AG04450 (cell line): ENCODE results near the gene DLX4. TPM values are rescaled to one million over a fixed set of nuclear protein-coding genes. Genes with fewer than 3 reads are reported as not detected.

ENCODE experiments used
- CTCF ChIA-PET: fragments of 300-600, 350-600 bp; formaldehyde crosslinking; extraction: SDS; loops from one replicate; lab custom pipeline; 2022; ENCODE audit warnings: antibody characterized with exemption, inconsistent platforms; lab: Charles Lee
- POLR2A ChIA-PET: fragments of 350-600 bp; formaldehyde crosslinking; extraction: SDS; loops from one replicate; lab custom pipeline; 2021; ENCODE audit warnings: antibody characterized with exemption, inconsistent platforms; lab: Yijun Ruan, JAX
- DNase-seq: peaks from one replicate; pipeline ENCODE4 v3.0.0-alpha.2; 2011; ENCODE audit warnings: low read depth, low spot score
- H3K27ac ChIP-seq: one replicate; pipeline ENCODE4 v1.5.1; 2012; ENCODE audit warnings: low read depth, low read length, control low read depth
- H3K27me3 ChIP-seq: one replicate; pipeline ENCODE4 v1.6.0; 2012; ENCODE audit warnings: low read length; ENCODE audit not compliant: control insufficient read depth, insufficient read depth
- H3K4me3 ChIP-seq: 2 replicates; pipeline ENCODE4 v1.5.1; 2011; ENCODE audit warnings: mild to moderate bottlenecking, low read depth, low read length, control low read depth
- H3K9me3 ChIP-seq: 2 replicates; pipeline ENCODE4 v1.5.1; 2012; ENCODE audit warnings: low read length; ENCODE audit not compliant: control insufficient read depth, insufficient read depth
- polyA minus RNA-seq: library from RNA; depleted of rRNA, polyadenylated mRNA; stranded (reverse); fragments of >200 nt; gene quantifications from 2 replicates; pipeline ENCODE4 v1.2.3, GENCODE V29; 2011; rRNA and poly(A)+ RNA removed
- polyA plus RNA-seq: library from polyadenylated mRNA; depleted of rRNA; stranded (reverse); fragments of >200 nt; gene quantifications from 2 replicates; pipeline ENCODE4 v1.2.3, GENCODE V29; 2011; rRNA removed
- TF ChIP-seq, protein P1 (sequence below): IDR thresholded peaks from 2 replicates; pipeline ENCODE4 v1.5.1; 2011; ENCODE audit warnings: low read depth, low read length, control low read depth, inconsistent platforms

Gene DLX4
- polyA plus RNA-seq, result 0.15 TPM in 1 of 2 replicates, not detected in the other
- not detected in 2 replicates for polyA minus RNA-seq

GRCh38 chr17:49969134-49969759, at the start of gene DLX4:
Gene DLX4, plus strand, starts transcription at chr17:49969190. Its CDS starts 279 bp downstream, at chr17:49969469.
- peaks cover 99% of the 10 kb centered on the region for H3K27me3 ChIP-seq
- ChIA-PET POLR2A (no interaction called here), CTCF (no interaction called here)
- no peak for DNase-seq
- peaks cover 9% of the 10 kb centered on the region; the same call in 1 of the 2 replicates for H3K9me3 ChIP-seq
- TF ChIP-seq, protein P1, sequence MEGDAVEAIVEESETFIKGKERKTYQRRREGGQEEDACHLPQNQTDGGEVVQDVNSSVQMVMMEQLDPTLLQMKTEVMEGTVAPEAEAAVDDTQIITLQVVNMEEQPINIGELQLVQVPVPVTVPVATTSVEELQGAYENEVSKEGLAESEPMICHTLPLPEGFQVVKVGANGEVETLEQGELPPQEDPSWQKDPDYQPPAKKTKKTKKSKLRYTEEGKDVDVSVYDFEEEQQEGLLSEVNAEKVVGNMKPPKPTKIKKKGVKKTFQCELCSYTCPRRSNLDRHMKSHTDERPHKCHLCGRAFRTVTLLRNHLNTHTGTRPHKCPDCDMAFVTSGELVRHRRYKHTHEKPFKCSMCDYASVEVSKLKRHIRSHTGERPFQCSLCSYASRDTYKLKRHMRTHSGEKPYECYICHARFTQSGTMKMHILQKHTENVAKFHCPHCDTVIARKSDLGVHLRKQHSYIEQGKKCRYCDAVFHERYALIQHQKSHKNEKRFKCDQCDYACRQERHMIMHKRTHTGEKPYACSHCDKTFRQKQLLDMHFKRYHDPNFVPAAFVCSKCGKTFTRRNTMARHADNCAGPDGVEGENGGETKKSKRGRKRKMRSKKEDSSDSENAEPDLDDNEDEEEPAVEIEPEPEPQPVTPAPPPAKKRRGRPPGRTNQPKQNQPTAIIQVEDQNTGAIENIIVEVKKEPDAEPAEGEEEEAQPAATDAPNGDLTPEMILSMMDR, result no peak
- no peak within 1 kb of the TSS for H3K27ac ChIP-seq
- peak within 1 kb of the TSS; percentile 44 for H3K4me3 ChIP-seq

GRCh38 chr17:49920030-49920769, 48.8 kb upstream of the DLX4 start:
- Histone ChIP-seq H3K27me3 (peaks cover 61% of the 10 kb centered on the region), H3K27ac (no peak overlapping the region), H3K9me3 (no peaks in the 10 kb centered on the region), H3K4me3 (no peak overlapping the region)
- TF ChIP-seq, protein P1, result no peak
- ChIA-PET CTCF (no interaction called here), POLR2A (no interaction called here)
- no peak for DNase-seq

DNA sequence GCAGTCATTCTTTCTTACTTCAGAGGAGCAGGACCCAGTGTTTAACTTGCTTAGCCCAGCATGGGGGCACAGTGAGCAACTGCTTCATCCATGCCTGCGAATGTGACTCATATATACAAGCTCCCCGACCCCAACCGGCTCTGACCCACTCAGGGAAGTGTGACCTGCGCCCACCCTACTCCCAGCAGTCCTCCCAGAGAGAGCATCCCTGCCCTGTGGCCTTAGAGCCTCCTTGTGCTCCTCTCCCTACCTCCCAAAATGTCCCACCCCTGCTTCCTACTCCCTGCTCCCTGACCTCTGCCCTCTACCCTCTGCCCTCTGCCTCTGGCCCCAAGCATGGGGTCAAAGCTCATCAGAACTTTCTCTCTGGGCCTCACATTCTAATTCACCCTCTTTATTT, 46.9 kb upstream of the DLX4 start:
- DNase-seq, result no peak
- ChIA-PET CTCF (no interaction called here), POLR2A (no interaction called here)
- Histone ChIP-seq H3K9me3 (no peaks in the 10 kb centered on the region), H3K4me3 (no peak overlapping the region), H3K27ac (no peak overlapping the region), H3K27me3 (peaks cover 55% of the 10 kb centered on the region)
- TF ChIP-seq, protein P1, result no peak

DNA sequence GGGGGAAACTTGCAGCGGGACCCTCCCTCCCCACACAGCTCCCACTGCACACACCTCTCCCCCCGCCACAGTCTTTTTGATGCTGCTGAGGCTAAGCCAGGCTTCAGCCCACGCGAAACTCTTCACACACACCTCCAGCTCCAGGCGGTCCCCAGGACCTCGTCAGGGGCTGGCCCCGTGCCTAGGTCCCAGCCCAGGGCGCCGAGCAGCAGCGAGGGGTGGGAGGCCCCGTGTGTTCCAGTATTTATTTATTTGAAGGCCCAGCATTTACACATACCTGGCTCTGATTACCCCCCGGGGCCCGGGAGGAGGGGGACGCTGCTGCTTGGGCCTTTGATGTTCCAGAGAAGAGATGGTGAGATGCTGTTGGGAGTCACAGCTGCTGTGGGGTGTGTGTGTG, 44.9 kb upstream of the DLX4 start:
- peaks cover 61% of the 10 kb centered on the region for H3K27me3 ChIP-seq
- ChIA-PET POLR2A (no interaction called here), CTCF (no interaction called here)
- H3K4me3 ChIP-seq, result no peak overlapping the region
- no peak overlapping the region for H3K27ac ChIP-seq
- TF ChIP-seq, protein P1, result no peak
- no peaks in the 10 kb centered on the region for H3K9me3 ChIP-seq
- DNase-seq, result no peak

DNA sequence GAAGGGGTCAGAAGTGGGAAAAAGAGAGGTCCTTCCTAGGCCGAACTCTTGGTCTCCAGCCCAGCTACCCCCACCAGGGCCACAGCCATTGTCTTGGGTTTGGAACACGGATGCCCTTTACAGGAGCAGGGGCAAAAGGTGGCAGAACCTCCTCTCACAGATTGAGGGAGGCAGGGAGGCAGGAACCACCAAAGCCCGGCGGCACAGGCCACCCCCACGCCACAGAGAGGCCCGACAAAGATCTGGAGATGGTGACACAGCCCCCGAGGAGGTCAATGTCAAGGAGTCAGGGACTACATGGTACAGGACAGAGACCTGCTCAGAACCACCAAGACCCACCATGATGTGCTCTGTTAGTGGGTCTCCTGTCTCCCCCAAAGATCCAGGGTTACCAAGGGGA, 44.4 kb upstream of the DLX4 start:
- no peak overlapping the region for H3K27ac ChIP-seq
- H3K9me3 ChIP-seq, result no peaks in the 10 kb centered on the region
- peaks cover 66% of the 10 kb centered on the region for H3K27me3 ChIP-seq
- TF ChIP-seq, protein P1, result no peak
- ChIA-PET POLR2A (no interaction called here), CTCF (no interaction called here)
- no peak for DNase-seq
- no peak overlapping the region for H3K4me3 ChIP-seq
